ENCODE results near the gene DNA2.

- TF ChIP-seq CTCF (IDR thresholded peaks at IDR 0.05) (no peak), POLR2AphosphoS5 (IDR thresholded peaks at IDR 0.05; ENCODE audit: insufficient read depth in 1 of 2, low read depth in 1 of 2) (peak; percentile 61 to 71)
Observed at GRCh38 chr10:68471586-68472408, at the start of gene DNA2.

Data from vagina (tissue), 2 donors.